CD4-positive, CD25-positive, alpha-beta regulatory T cell (primary cell): ENCODE data around the gene WNT2. TPM values are rescaled to one million over a fixed set of nuclear protein-coding genes. Genes with fewer than 3 reads are reported as not detected.

ENCODE experiments used
- ATAC-seq, 2 donors: fragments of 150-1000 bp; cut with Tn5 transposase; one replicate each; pipeline ENCODE4 v1.10.0; 2021; ENCODE audit warnings: low read depth in 2 of 2, moderate number of reproducible peaks in 2 of 2, moderate library complexity in 1 of 2
- DNase-seq, 3 donors: peaks; one replicate each; pipeline versions ENCODE4 v3.0.0 to v3.0.0-alpha.2; 2012 to 2022; ENCODE audit warnings: mixed read lengths in 1 of 3
- H3K27ac ChIP-seq: one replicate; pipeline ENCODE4 v1.7.0; 2013; ENCODE audit warnings: mild to moderate bottlenecking, low read length; ENCODE audit not compliant: insufficient read depth, poor library complexity, severe bottlenecking
- H3K27me3 ChIP-seq: one replicate; pipeline ENCODE4 v1.7.0; 2013; ENCODE audit warnings: low read length; ENCODE audit not compliant: control insufficient read depth, insufficient read depth
- H3K36me3 ChIP-seq: one replicate; pipeline ENCODE4 v1.7.0; 2013; ENCODE audit warnings: mild to moderate bottlenecking, low read length, moderate library complexity; ENCODE audit not compliant: control insufficient read depth, insufficient read depth
- H3K4me1 ChIP-seq: 2 replicates; pipeline ENCODE4 v1.7.0; 2013; ENCODE audit warnings: mild to moderate bottlenecking, low read length; ENCODE audit not compliant: insufficient read depth, control insufficient read depth, poor library complexity, severe bottlenecking
- H3K4me3 ChIP-seq: one replicate; pipeline ENCODE4 v1.7.0; 2013; ENCODE audit warnings: low read depth, mild to moderate bottlenecking, low read length, moderate library complexity
- H3K9me3 ChIP-seq, 2 experiments: 1 replicate in 1 of 2; 2 replicates in 1 of 2; pipeline ENCODE4 v1.7.0; 2013; ENCODE audit warnings: low read length in 2 of 2, mild to moderate bottlenecking in 1 of 2, moderate library complexity in 1 of 2; ENCODE audit not compliant: control insufficient read depth in 2 of 2
- H3K27ac Mint-ChIP-seq, 3 donors: one replicate each; pipeline ENCODE4 v1.8.0; 2020 to 2022; ENCODE audit warnings: mild to moderate bottlenecking in 3 of 3, mixed read lengths in 3 of 3, moderate library complexity in 2 of 3
- H3K27me3 Mint-ChIP-seq: one replicate; pipeline ENCODE4 v1.8.0; 2022; ENCODE audit warnings: mild to moderate bottlenecking, mixed read lengths
- H3K36me3 Mint-ChIP-seq: one replicate; pipeline ENCODE4 v1.8.0; 2020; ENCODE audit warnings: mixed read lengths
- H3K4me1 Mint-ChIP-seq, 4 donors: one replicate each; pipeline ENCODE4 v1.8.0; 2020 to 2022; ENCODE audit warnings: mixed read lengths in 4 of 4, mild to moderate bottlenecking in 1 of 4
- H3K4me3 Mint-ChIP-seq, 4 donors: one replicate each; pipeline ENCODE4 v1.8.0; 2020 to 2022; ENCODE audit warnings: mild to moderate bottlenecking in 4 of 4, mixed read lengths in 4 of 4, moderate library complexity in 3 of 4
- H3K9me3 Mint-ChIP-seq, 7 donors: one replicate each; pipeline ENCODE4 v1.8.0; 2020 to 2022; ENCODE audit warnings: mixed read lengths in 7 of 7, mild to moderate bottlenecking in 3 of 7, moderate library complexity in 2 of 7
- polyA plus RNA-seq, 4 donors: library from polyadenylated mRNA; unstranded; fragments of 300-500 nt; fragmentation: Illumina TruSeq; gene quantifications; one replicate each; pipeline ENCODE4 v1.2.3, GENCODE V29; 2021
- total RNA-seq: library from RNA; stranded (reverse); gene quantifications from one replicate; pipeline ENCODE4 v1.2.3, GENCODE V29; 2022

Gene WNT2
- total and polyA plus RNA-seq, 5 donors from 2014 or later: not detected

- Mint-ChIP-seq H3K4me1 (no peaks in the 10 kb centered on the region), H3K9me3 (peaks cover 0 to 3% (median 0%) of the 10 kb centered on the region in 7 donors), H3K4me3 (no peak overlapping the region), H3K36me3 (no peaks in the 10 kb centered on the region), H3K27me3 (peaks cover 9% of the 10 kb centered on the region), H3K27ac (no peak overlapping the region)
- no peaks in the 10 kb centered on the region for H3K27me3 ChIP-seq
- no peak overlapping the region for H3K27ac ChIP-seq
- H3K4me3 ChIP-seq: no peak overlapping the region
- H3K36me3 ChIP-seq: no peaks in the 10 kb centered on the region
- H3K4me1 ChIP-seq: no peaks in the 10 kb centered on the region
- ATAC-seq: no peak
- no peak for DNase-seq
- H3K9me3 ChIP-seq: no peaks in the 10 kb centered on the region
Observed at GRCh38 chr7:117272017-117272759, 50.7 kb downstream of the WNT2 start.

- Histone ChIP-seq H3K36me3 (no peaks in the 10 kb centered on the region), H3K27me3 (no peaks in the 10 kb centered on the region), H3K9me3 (no peaks in the 10 kb centered on the region), H3K4me3 (no peak overlapping the region), H3K4me1 (no peaks in the 10 kb centered on the region), H3K27ac (no peak overlapping the region)
- no peaks in the 10 kb centered on the region for H3K4me1 Mint-ChIP-seq
- H3K36me3 Mint-ChIP-seq: no peaks in the 10 kb centered on the region
- DNase-seq (no peak), ATAC-seq (no peak)
- H3K27me3 Mint-ChIP-seq: peaks cover 9% of the 10 kb centered on the region
- peaks cover 0 to 3% (median 0%) of the 10 kb centered on the region in 7 donors for H3K9me3 Mint-ChIP-seq
- H3K27ac Mint-ChIP-seq: no peak overlapping the region
- H3K4me3 Mint-ChIP-seq: no peak overlapping the region
Observed at GRCh38 chr7:117271566-117271965, 51.3 kb downstream of the WNT2 start.

DNA sequence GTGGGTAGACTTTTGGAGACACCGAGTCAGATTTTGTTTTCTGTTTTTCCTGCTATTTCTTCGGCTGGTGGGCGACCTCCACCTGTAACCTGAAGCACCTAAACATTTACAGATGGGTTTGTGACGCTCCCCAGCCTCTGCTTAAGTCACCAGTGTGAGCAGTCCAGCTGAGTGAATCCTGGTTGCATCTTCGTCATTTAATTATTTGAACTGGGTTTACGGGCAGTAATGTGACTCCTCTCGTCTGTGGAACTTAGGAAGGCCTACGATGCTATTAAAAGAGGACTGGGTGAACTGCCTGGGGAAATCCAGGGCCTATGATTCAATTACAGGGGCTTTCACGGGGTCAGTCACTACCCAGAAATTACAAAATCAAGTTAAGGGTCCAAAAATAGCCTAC lies 52.5 kb downstream of the WNT2 start:
- no peaks in the 10 kb centered on the region for H3K4me1 Mint-ChIP-seq
- H3K4me1 ChIP-seq: no peaks in the 10 kb centered on the region
- ATAC-seq (no peak), DNase-seq (no peak)
- H3K4me3 Mint-ChIP-seq: no peak overlapping the region
- H3K36me3 Mint-ChIP-seq: no peaks in the 10 kb centered on the region
- H3K9me3 Mint-ChIP-seq: peaks cover 0 to 3% (median 0%) of the 10 kb centered on the region in 7 donors
- H3K27ac Mint-ChIP-seq: no peak overlapping the region
- H3K9me3 ChIP-seq: no peaks in the 10 kb centered on the region
- H3K27ac ChIP-seq: no peak overlapping the region
- no peaks in the 10 kb centered on the region for H3K36me3 ChIP-seq
- no peaks in the 10 kb centered on the region for H3K27me3 ChIP-seq
- H3K27me3 Mint-ChIP-seq: peaks cover 9% of the 10 kb centered on the region
- H3K4me3 ChIP-seq: no peak overlapping the region

GRCh38 chr7:117269886-117270285 lies 53.0 kb downstream of the WNT2 start:
- peaks cover 9% of the 10 kb centered on the region for H3K27me3 Mint-ChIP-seq
- Histone ChIP-seq H3K9me3 (no peaks in the 10 kb centered on the region), H3K4me3 (no peak overlapping the region), H3K36me3 (no peaks in the 10 kb centered on the region), H3K27me3 (no peaks in the 10 kb centered on the region), H3K27ac (no peak overlapping the region), H3K4me1 (no peaks in the 10 kb centered on the region)
- no peak overlapping the region for H3K4me3 Mint-ChIP-seq
- H3K9me3 Mint-ChIP-seq: peaks cover 0 to 3% (median 0%) of the 10 kb centered on the region in 7 donors
- no peak for DNase-seq
- H3K36me3 Mint-ChIP-seq: no peaks in the 10 kb centered on the region
- H3K4me1 Mint-ChIP-seq: no peaks in the 10 kb centered on the region
- no peak overlapping the region for H3K27ac Mint-ChIP-seq
- ATAC-seq: no peak

DNA sequence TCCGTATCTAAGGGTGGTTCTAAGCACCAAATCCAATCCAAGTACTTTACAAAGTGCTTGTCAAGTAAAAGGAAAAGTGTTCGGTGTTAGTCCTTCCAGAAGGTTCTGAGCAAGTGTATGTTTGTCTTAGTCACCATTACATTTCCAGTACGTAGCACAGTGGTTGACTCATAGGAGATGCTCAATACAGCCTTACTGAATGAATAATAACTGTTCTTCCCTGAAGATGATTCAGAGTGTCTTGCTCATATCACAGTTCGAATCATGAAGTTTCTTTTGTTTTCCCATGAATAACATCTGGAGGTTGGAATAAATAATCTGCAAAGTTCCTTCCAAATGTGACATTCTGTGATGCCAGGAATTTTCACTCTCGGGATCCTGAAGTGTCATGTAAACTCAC lies 53.4 kb downstream of the WNT2 start:
- Mint-ChIP-seq H3K9me3 (peaks cover 0 to 3% (median 0%) of the 10 kb centered on the region in 7 donors), H3K27ac (no peak overlapping the region), H3K4me3 (no peak overlapping the region), H3K4me1 (no peaks in the 10 kb centered on the region), H3K27me3 (peaks cover 9% of the 10 kb centered on the region), H3K36me3 (no peaks in the 10 kb centered on the region)
- ATAC-seq (no peak), DNase-seq (no peak)
- Histone ChIP-seq H3K27ac (no peak overlapping the region), H3K27me3 (no peaks in the 10 kb centered on the region), H3K4me1 (no peaks in the 10 kb centered on the region), H3K4me3 (no peak overlapping the region), H3K36me3 (no peaks in the 10 kb centered on the region), H3K9me3 (no peaks in the 10 kb centered on the region)

DNA sequence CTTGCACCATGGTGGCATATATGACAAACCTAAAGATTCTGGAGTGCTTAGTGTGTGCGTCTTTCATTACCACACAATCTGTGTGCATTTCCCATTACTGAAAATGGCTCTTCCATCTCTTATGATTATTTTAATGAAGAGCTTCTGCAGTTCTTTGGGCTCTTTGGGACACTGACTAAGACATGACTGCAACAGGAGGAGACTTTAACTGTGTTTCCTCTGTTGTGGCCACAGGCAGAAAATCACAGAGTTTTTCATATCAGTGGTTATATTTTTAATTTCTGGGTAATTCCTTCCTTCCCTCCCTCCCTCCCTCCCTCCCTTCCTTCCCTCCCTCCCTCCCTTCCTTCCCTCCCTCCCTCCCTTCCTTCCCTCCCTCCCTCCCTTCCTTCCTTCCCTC lies 58.1 kb downstream of the WNT2 start:
- Mint-ChIP-seq H3K27me3 (peaks cover 20% of the 10 kb centered on the region), H3K27ac (no peak overlapping the region), H3K36me3 (no peaks in the 10 kb centered on the region), H3K4me1 (no peaks in the 10 kb centered on the region), H3K9me3 (peaks cover 0 to 2% (median 0%) of the 10 kb centered on the region in 7 donors), H3K4me3 (no peak overlapping the region)
- DNase-seq (no peak), ATAC-seq (no peak)
- Histone ChIP-seq H3K9me3 (no peaks in the 10 kb centered on the region), H3K27ac (no peak overlapping the region), H3K4me3 (no peak overlapping the region), H3K27me3 (peaks cover 2% of the 10 kb centered on the region), H3K36me3 (no peaks in the 10 kb centered on the region), H3K4me1 (no peaks in the 10 kb centered on the region)

DNA sequence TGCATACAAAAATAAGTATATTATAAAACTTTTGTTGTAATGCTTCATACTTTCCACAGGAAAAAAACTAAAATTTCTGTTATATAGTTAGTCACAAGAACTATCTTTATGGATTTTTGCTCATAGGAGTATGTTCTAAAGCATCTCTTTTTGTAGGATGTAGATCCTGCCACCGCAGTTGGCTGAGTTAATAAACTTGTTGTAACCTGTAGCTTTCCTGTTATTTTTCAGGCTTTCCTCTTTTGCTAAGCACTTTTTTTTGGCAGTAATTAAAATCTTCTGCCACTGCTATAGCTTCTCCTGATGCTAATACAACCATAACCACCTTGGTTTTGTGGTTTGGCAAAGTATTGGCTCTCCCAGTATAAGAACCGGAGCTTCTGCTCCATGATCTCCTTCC lies 60.3 kb downstream of the WNT2 start:
- Mint-ChIP-seq H3K4me1 (no peaks in the 10 kb centered on the region), H3K27me3 (peaks cover 16% of the 10 kb centered on the region), H3K27ac (no peak overlapping the region), H3K9me3 (peaks cover 0 to 2% (median 0%) of the 10 kb centered on the region in 7 donors), H3K4me3 (no peak overlapping the region), H3K36me3 (no peaks in the 10 kb centered on the region)
- DNase-seq (no peak), ATAC-seq (no peak)
- H3K27me3 ChIP-seq: peaks cover 2% of the 10 kb centered on the region
- H3K4me1 ChIP-seq: no peaks in the 10 kb centered on the region
- H3K9me3 ChIP-seq: no peaks in the 10 kb centered on the region
- no peak overlapping the region for H3K4me3 ChIP-seq
- no peaks in the 10 kb centered on the region for H3K36me3 ChIP-seq
- H3K27ac ChIP-seq: no peak overlapping the region

DNA sequence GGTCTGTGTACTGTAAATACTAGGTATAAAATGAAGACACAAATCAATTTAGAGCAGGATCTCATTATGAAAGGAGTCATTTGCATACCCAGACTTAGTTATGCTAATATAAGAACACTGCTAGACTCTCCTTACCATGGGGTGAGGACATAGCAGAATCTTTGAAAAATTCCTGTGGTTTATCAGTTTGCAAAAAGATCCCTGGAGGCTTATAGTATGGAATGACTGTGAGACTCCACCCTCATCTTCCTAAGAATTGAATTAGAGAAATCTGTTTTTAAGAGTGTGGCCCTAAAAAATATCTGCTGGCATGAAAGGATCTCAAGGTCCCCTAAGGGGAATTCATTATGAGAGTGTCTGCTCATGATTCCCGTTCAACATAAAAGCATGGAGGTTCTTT lies 63.2 kb downstream of the WNT2 start:
- H3K36me3 Mint-ChIP-seq: no peaks in the 10 kb centered on the region
- H3K4me3 ChIP-seq: no peak overlapping the region
- H3K27ac ChIP-seq: no peak overlapping the region
- ATAC-seq (no peak), DNase-seq (no peak)
- no peak overlapping the region for H3K4me3 Mint-ChIP-seq
- H3K9me3 ChIP-seq: no peaks in the 10 kb centered on the region
- H3K27me3 Mint-ChIP-seq: peaks cover 20% of the 10 kb centered on the region
- no peak overlapping the region for H3K27ac Mint-ChIP-seq
- no peaks in the 10 kb centered on the region for H3K4me1 ChIP-seq
- no peaks in the 10 kb centered on the region for H3K4me1 Mint-ChIP-seq
- H3K27me3 ChIP-seq: peaks cover 6% of the 10 kb centered on the region
- no peaks in the 10 kb centered on the region for H3K36me3 ChIP-seq
- peaks cover 0 to 2% (median 0%) of the 10 kb centered on the region in 7 donors for H3K9me3 Mint-ChIP-seq
